K562 (cell line): ENCODE measurements around the gene HINT3. TPM values are rescaled to one million over a fixed set of nuclear protein-coding genes. Genes with fewer than 3 reads are reported as not detected.

ENCODE experiments used
- CBX5 ChIP-seq: IDR thresholded peaks from 2 replicates; pipeline ENCODE4 v1.6.1; 2014; ENCODE audit warnings: low read depth, borderline replicate concordance
- CC2D1A ChIP-seq: fragments of 450-650 bp; IDR thresholded peaks from 2 replicates; pipeline ENCODE4 v1.6.1; 2017; ENCODE audit warnings: mild to moderate bottlenecking
- EP300 ChIP-seq: IDR thresholded peaks from 2 replicates; pipeline ENCODE4 v1.6.1; 2012; ENCODE audit warnings: low read length, improper control_type of control experiment
- FOXO4 ChIP-seq: fragments of 450-650 bp; formaldehyde crosslinking; IDR thresholded peaks from 2 replicates; pipeline ENCODE4 v1.4.0; 2020; ENCODE audit warnings: mild to moderate bottlenecking, moderate library complexity
- HBP1 ChIP-seq: fragments of 450-650 bp; formaldehyde crosslinking; IDR thresholded peaks from 2 replicates; pipeline ENCODE4 v1.4.0; 2022; ENCODE audit warnings: missing genetic modification characterization
- HNRNPL ChIP-seq: fragments of 200-400 bp; formaldehyde crosslinking; IDR thresholded peaks from 2 replicates; pipeline ENCODE4 v1.6.1; 2017; ENCODE audit warnings: low read depth, mild to moderate bottlenecking, low read length
- JUNB ChIP-seq: fragments of 450-650 bp; formaldehyde crosslinking; conservative IDR thresholded peaks from 2 replicates; pipeline ENCODE4 v1.4.0; 2020; ENCODE audit warnings: mild to moderate bottlenecking
- KAT2B ChIP-seq: IDR thresholded peaks from one replicate; pipeline ENCODE4 v1.6.1; 2012; ENCODE audit warnings: low read depth, mild to moderate bottlenecking, control low read depth, inconsistent platforms, low read length, moderate library complexity
- NCOA6 ChIP-seq: fragments of 450-650 bp; IDR thresholded peaks from 2 replicates; pipeline ENCODE4 v1.6.1; 2017; ENCODE audit warnings: mild to moderate bottlenecking
- NFATC3 ChIP-seq: fragments of 450-650 bp; IDR thresholded peaks from 2 replicates; pipeline ENCODE4 v1.6.1; 2017; ENCODE audit warnings: mild to moderate bottlenecking
- POLR2AphosphoS5 ChIP-seq: IDR thresholded peaks from 2 replicates; pipeline ENCODE4 v1.6.1; 2011; ENCODE audit warnings: mild to moderate bottlenecking, low read depth, low read length, moderate library complexity; ENCODE audit not compliant: control insufficient read depth, insufficient read depth
- RBM15 ChIP-seq: fragments of 200-400 bp; formaldehyde crosslinking; IDR thresholded peaks from 2 replicates; pipeline ENCODE4 v1.6.1; 2018; ENCODE audit warnings: mild to moderate bottlenecking, low read length, moderate library complexity; ENCODE audit not compliant: insufficient read depth
- TCF7L2 ChIP-seq: fragments of 150-350 bp; IDR thresholded peaks from 2 replicates; pipeline ENCODE4 v1.6.1; 2016; ENCODE audit warnings: low read depth, mild to moderate bottlenecking, low read length, moderate library complexity
- TEAD2 ChIP-seq: fragments of 450-650 bp; IDR thresholded peaks from 2 replicates; pipeline ENCODE4 v1.6.1; 2016; ENCODE audit warnings: missing genetic modification characterization, control low read depth, missing compliant biosample characterization
- TRIM25 ChIP-seq: fragments of 450-650 bp; IDR thresholded peaks from 2 replicates; pipeline ENCODE4 v1.7.0; 2016; ENCODE audit warnings: borderline replicate concordance
- USF1 ChIP-seq: sonication (generic); formaldehyde crosslinking; IDR thresholded peaks from 2 replicates; pipeline ENCODE4 v1.9.0; 2022; ENCODE audit warnings: mild to moderate bottlenecking, missing genetic modification reagents
- ZNF766 ChIP-seq: fragments of 200-800 bp; sonication (Bioruptor generic); conservative IDR thresholded peaks from 2 replicates; pipeline ENCODE4 v1.6.1; 2016; ENCODE audit warnings: missing genetic modification characterization, missing compliant biosample characterization
- polyA plus RNA-seq, 8 experiments: library from polyadenylated mRNA; depleted of rRNA in 4 of 8; stranded (reverse) in 5 of 8; unstranded in 3 of 8; fragments of >200 nt; fragmentation: Nextera tagmentation in 2 of 8; fragmentation: Illumina TruSeq in 1 of 8; extraction: Ambion mirVana in 2 of 8; extraction: Trizol in 1 of 8; gene quantifications; 2 replicates each; pipeline versions ENCODE4 v1.2.1 to v1.2.3, GENCODE V29; 2011 to 2014; ENCODE audit warnings: inconsistent platforms in 1 of 8, missing spikeins in 1 of 8
- total RNA-seq, 7 experiments: library from RNA; depleted of rRNA in 6 of 7; stranded (reverse); fragments of >200 nt in 6 of 7; fragmentation: Illumina TruSeq in 2 of 7; extraction: Trizol in 2 of 7; gene quantifications; 2 replicates each; pipeline versions ENCODE4 v1.2.1 to v1.2.3, GENCODE V29; 2011 to 2021; ENCODE audit warnings: low replicate concordance in 1 of 7
- TF ChIP-seq, protein P1 (sequence below): fragments of 250-450 bp; sonication (Bioruptor Pico); IDR thresholded peaks from 2 replicates; pipeline ENCODE4 v1.5.1; 2021; ENCODE audit warnings: mild to moderate bottlenecking
- TF ChIP-seq, protein P2 (sequence below), 2 experiments: fragments of 450-650 bp in 1 of 2; sonication (generic) in 1 of 2; formaldehyde crosslinking in 1 of 2; IDR thresholded peaks in 1 of 2; conservative IDR thresholded peaks in 1 of 2; 2 replicates each; pipeline versions ENCODE4 v1.6.1 to v1.8.1; 2016 to 2023; ENCODE audit warnings: mild to moderate bottlenecking in 2 of 2, moderate library complexity in 2 of 2, inconsistent platforms in 1 of 2, missing genetic modification reagents in 1 of 2

The HINT3 gene
- total and polyA plus RNA-seq, 9 of the 15 experiments (the other 6 are each of a cell fraction or from before 2014, with no cell fraction given) = 1.4 to 16.6 (median 10.8) TPM

DNA sequence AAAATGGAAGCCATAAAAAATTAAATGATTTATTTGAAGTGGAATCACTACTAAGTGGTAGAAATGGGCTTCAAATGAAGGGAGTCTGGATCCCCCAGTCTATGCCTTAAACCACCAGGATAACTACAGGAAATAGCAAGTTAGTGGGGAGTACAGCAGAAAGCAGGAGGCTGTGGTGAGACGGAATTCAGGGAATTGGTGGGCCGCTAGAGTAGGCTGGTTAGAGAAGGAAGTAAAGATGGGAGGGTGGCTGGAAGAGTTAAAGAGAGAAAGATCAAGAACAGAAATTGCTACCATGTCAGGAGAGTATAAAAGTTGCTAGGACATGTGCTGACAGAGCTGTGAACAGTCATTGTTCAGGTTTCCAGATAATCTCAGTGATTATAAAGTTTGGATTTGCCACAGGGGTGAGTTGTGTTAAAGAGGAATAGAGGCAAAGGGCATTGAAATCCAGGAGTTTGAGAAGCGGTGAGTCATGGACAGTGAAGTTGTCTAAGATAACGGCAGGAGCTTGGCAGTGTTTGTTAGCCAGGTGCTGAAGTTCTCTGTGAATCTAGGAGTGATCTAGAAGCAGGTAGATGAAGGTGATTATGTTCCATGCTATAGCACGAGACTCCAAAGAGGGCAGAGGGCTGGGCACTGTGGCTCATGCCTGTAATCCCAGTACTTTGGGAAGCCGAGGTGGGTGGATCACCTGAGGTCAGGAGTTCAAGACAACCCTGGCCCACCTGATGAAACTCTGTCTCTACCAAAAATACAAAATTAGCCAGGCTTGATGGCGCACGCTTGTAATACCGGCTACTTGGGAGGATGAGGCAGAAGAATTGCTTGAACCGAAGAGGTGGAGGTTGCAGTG lies 13.7 kb upstream of the HINT3 start (continued):
- TF ChIP-seq, protein P1, sequence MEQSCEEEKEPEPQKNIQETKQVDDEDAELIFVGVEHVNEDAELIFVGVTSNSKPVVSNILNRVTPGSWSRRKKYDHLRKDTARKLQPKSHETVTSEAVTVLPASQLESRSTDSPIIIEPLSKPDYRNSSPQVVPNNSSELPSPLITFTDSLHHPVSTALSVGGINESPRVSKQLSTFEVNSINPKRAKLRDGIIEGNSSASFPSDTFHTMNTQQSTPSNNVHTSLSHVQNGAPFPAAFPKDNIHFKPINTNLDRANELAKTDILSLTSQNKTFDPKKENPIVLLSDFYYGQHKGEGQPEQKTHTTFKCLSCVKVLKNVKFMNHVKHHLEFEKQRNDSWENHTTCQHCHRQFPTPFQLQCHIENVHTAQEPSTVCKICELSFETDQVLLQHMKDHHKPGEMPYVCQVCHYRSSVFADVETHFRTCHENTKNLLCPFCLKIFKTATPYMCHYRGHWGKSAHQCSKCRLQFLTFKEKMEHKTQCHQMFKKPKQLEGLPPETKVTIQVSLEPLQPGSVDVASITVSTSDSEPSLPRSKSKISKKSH (CRISPR knock-in tag) = no peak
- TF ChIP-seq TRIM25 = no peak
- TF ChIP-seq USF1 (CRISPR knock-in tag) = no peak
- no peak for TF ChIP-seq NFATC3
- TF ChIP-seq TEAD2 (tag) = no peak
- no peak for TF ChIP-seq CBX5
- TF ChIP-seq JUNB = no peak
- no peak for TF ChIP-seq HNRNPL
- no peak for TF ChIP-seq TCF7L2
- no peak for TF ChIP-seq CC2D1A
- no peak for TF ChIP-seq KAT2B
- no peak for TF ChIP-seq NCOA6
- no peak for TF ChIP-seq RBM15
- TF ChIP-seq EP300 = 0 out of 2 replicates have a peak, but pooled peaks have one; percentile 9
- no peak for TF ChIP-seq ZNF766 (CRISPR knock-in tag)
- no peak for TF ChIP-seq FOXO4 (CRISPR knock-in tag)
- TF ChIP-seq, protein P2, sequence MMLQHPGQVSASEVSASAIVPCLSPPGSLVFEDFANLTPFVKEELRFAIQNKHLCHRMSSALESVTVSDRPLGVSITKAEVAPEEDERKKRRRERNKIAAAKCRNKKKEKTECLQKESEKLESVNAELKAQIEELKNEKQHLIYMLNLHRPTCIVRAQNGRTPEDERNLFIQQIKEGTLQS (IDR thresholded peaks at IDR 0.05) = peak; percentile 78
- TF ChIP-seq, protein P2 (CRISPR knock-in tag; conservative IDR thresholded peaks at IDR 0.05) = no peak
- TF ChIP-seq POLR2AphosphoS5 = no peak
- no peak for TF ChIP-seq HBP1 (CRISPR knock-in tag)
